Thyroid gland (tissue), 4 donors: Measurements from ENCODE around the gene RFLNA.

Source experiments
- CTCF ChIP-seq, 6 experiments: fragments of 200-600 bp in 3 of 6; fragments of 450-650 bp in 3 of 6; sonication (generic) in 3 of 6; IDR thresholded peaks; one replicate each; pipeline ENCODE4 v1.5.1; 2016 to 2019; ENCODE audit warnings: antibody characterized with exemption in 6 of 6, mild to moderate bottlenecking in 2 of 6, inconsistent platforms in 1 of 6, moderate library complexity in 1 of 6
- POLR2A ChIP-seq, 2 donors: fragments of 450-650 bp; IDR thresholded peaks; one replicate each; pipeline ENCODE4 v1.6.1; 2017; ENCODE audit warnings: antibody characterized with exemption in 2 of 2, mild to moderate bottlenecking in 2 of 2, moderate library complexity in 1 of 2

- TF ChIP-seq POLR2A (IDR thresholded peaks at IDR 0.05) (no peak), CTCF (IDR thresholded peaks at IDR 0.05) (no peak)
These were observed 46.8 kb downstream of the RFLNA start for GRCh38 chr12:124341645-124342069.
